CD14-positive monocyte (primary cell): ENCODE data around the gene ILK. TPM values are rescaled to one million over a fixed set of nuclear protein-coding genes. Genes with fewer than 3 reads are reported as not detected.

Source experiments
- DNase-seq, 3 donors: peaks; one replicate each; pipeline ENCODE4 v3.0.0-alpha.2; 2011 to 2022
- H2AFZ ChIP-seq: 2 replicates; pipeline ENCODE4 v1.6.0; 2012; ENCODE audit warnings: mild to moderate bottlenecking, low read depth, low read length, inconsistent platforms; ENCODE audit not compliant: insufficient read depth, poor library complexity, severe bottlenecking
- H3K27ac ChIP-seq, 2 donors: 1 replicate in 1 of 2; 2 replicates in 1 of 2; pipeline ENCODE4 v1.5.1; 2012 to 2013; ENCODE audit warnings: low read length in 2 of 2, control low read depth in 1 of 2, inconsistent platforms in 1 of 2, low read depth in 1 of 2, mild to moderate bottlenecking in 1 of 2
- H3K27me3 ChIP-seq, 2 donors: one replicate each; pipeline versions ENCODE4 v1.6.0 to v1.6.1; 2011 to 2013; ENCODE audit warnings: low read length in 2 of 2; ENCODE audit not compliant: control insufficient read depth in 2 of 2, insufficient read depth in 2 of 2
- H3K36me3 ChIP-seq, 2 donors: replicated peaks in 1 of 2; 1 replicate in 1 of 2; 2 replicates in 1 of 2; pipeline versions ENCODE4 v1.5.1 to v1.6.1; 2012 to 2013; ENCODE audit warnings: low read length in 2 of 2, control low read depth in 1 of 2, inconsistent platforms in 1 of 2, mild to moderate bottlenecking in 1 of 2; ENCODE audit not compliant: insufficient read depth in 2 of 2, control insufficient read depth in 1 of 2
- H3K4me1 ChIP-seq, 2 donors: 1 replicate in 1 of 2; 2 replicates in 1 of 2; pipeline versions ENCODE4 v1.5.1 to v1.6.1; 2012 to 2013; ENCODE audit warnings: low read length in 2 of 2, control low read depth in 1 of 2, inconsistent platforms in 1 of 2, mild to moderate bottlenecking in 1 of 2, moderate library complexity in 1 of 2; ENCODE audit not compliant: insufficient read depth in 2 of 2, control insufficient read depth in 1 of 2
- H3K4me2 ChIP-seq: replicated peaks from 2 replicates; pipeline ENCODE3; 2012; ENCODE audit warnings: low read length, moderate library complexity, mild to moderate bottlenecking; ENCODE audit not compliant: poor library complexity, severe bottlenecking; ENCODE audit errors: extremely low read depth
- H3K4me3 ChIP-seq, 3 experiments: fragments of 200-600 bp in 1 of 3; sonication (generic) in 1 of 3; replicated peaks in 1 of 3; 1 replicate in 2 of 3; 2 replicates in 1 of 3; pipeline ENCODE4 v1.5.1; 2011 to 2013; ENCODE audit warnings: low read length in 3 of 3, mild to moderate bottlenecking in 3 of 3, control low read depth in 2 of 3, low read depth in 2 of 3, inconsistent platforms in 1 of 3, moderate library complexity in 1 of 3
- H3K79me2 ChIP-seq: 2 replicates; pipeline ENCODE4 v1.6.0; 2012; ENCODE audit warnings: mild to moderate bottlenecking, control low read depth, inconsistent platforms, low read length, moderate library complexity; ENCODE audit not compliant: insufficient read depth
- H3K9ac ChIP-seq: 2 replicates; pipeline ENCODE4 v1.6.0; 2017; ENCODE audit warnings: low read length, mild to moderate bottlenecking; ENCODE audit not compliant: insufficient read depth, poor library complexity, severe bottlenecking
- H3K9me3 ChIP-seq, 2 donors: replicated peaks in 1 of 2; 1 replicate in 1 of 2; 2 replicates in 1 of 2; pipeline versions ENCODE4 v1.5.1 to v1.6.1; 2012 to 2013; ENCODE audit warnings: low read length in 2 of 2, control low read depth in 1 of 2; ENCODE audit not compliant: control insufficient read depth in 1 of 2, insufficient read depth in 1 of 2
- H4K20me1 ChIP-seq: 2 replicates; pipeline ENCODE4 v1.6.0; 2012; ENCODE audit warnings: mild to moderate bottlenecking, low read length, control low read depth, moderate library complexity; ENCODE audit not compliant: insufficient read depth
- H3K27ac Mint-ChIP-seq, 7 donors: one replicate each; pipeline ENCODE4 v1.8.0; 2020; ENCODE audit warnings: mild to moderate bottlenecking in 7 of 7, mixed read lengths in 7 of 7, moderate library complexity in 6 of 7, inconsistent platforms in 2 of 7
- H3K27me3 Mint-ChIP-seq, 3 donors: one replicate each; pipeline ENCODE4 v1.8.0; 2021 to 2022; ENCODE audit warnings: low read depth in 3 of 3, mild to moderate bottlenecking in 3 of 3, mixed read lengths in 3 of 3, moderate library complexity in 3 of 3, inconsistent platforms in 1 of 3
- H3K36me3 Mint-ChIP-seq, 2 donors: one replicate each; pipeline ENCODE4 v1.8.0; 2020; ENCODE audit warnings: mixed read lengths in 2 of 2, inconsistent platforms in 1 of 2, mild to moderate bottlenecking in 1 of 2
- H3K4me1 Mint-ChIP-seq: one replicate; pipeline ENCODE4 v1.8.0; 2020; ENCODE audit warnings: mild to moderate bottlenecking, mixed read lengths
- H3K4me3 Mint-ChIP-seq, 2 donors: one replicate each; pipeline ENCODE4 v1.8.0; 2020; ENCODE audit warnings: mild to moderate bottlenecking in 2 of 2, mixed read lengths in 2 of 2, moderate library complexity in 1 of 2
- H3K9me3 Mint-ChIP-seq, 7 donors: one replicate each; pipeline ENCODE4 v1.8.0; 2020 to 2022; ENCODE audit warnings: mixed read lengths in 7 of 7, mild to moderate bottlenecking in 6 of 7, moderate library complexity in 6 of 7, inconsistent platforms in 2 of 7
- WGBS: methylation state at CpG from one replicate; pipeline ENCODE4 v1.1.5; 2013; ENCODE audit warnings: missing lambda C conversion rate; ENCODE audit not compliant: insufficient coverage; 5-methylcytosine and 5-hydroxymethylcytosine counted together
- intact Hi-C, 2 donors: fragments of 100-400 bp; cut with micrococcal nuclease; formaldehyde crosslinking; loops; one replicate each; pipeline versions ENCODE4 v1.15.0 to v1.15.1; 2023
- polyA plus RNA-seq, 3 donors: library from polyadenylated mRNA; depleted of rRNA in 1 of 3; unstranded in 2 of 3; stranded (reverse) in 1 of 3; fragments of 300-500 nt in 2 of 3; fragments of >200 nt in 1 of 3; fragmentation: Illumina TruSeq in 2 of 3; gene quantifications; 1 replicate in 2 of 3; 2 replicates in 1 of 3; pipeline ENCODE4 v1.2.3, GENCODE V29; 2012 to 2021
- TF ChIP-seq, protein P1 (sequence below): fragments of 200-600 bp; IDR thresholded peaks from one replicate; pipeline ENCODE4 v1.8.0; 2022; ENCODE audit warnings: antibody characterized with exemption, mild to moderate bottlenecking

ILK gene
- polyA plus RNA-seq, 3 donors, result 165 to 271 (median 250) TPM

DNA sequence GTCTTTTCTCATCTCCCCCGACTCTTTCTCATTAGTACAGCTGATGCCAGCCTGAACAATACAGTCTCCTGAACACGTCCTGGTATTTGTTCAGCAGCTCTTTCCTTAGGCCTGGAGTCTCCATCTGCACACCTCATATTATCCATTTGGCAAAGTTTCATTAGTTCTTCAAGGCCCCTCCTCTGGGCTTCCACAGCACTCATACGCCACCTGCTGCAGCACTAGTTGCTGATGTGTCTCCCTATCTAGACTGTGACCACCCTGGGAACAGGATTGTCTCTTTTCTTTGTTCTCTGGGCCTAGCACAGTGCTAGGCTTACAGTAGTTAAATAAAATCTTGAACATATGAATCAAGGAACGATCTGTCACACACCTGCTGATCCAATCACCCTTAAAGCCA lies 34.9 kb downstream of the ILK start:
- H3K27ac Mint-ChIP-seq, result no peak overlapping the region
- H4K20me1 ChIP-seq, result no peaks in the 10 kb centered on the region
- H3K4me2 ChIP-seq, result no peak overlapping the region
- intact Hi-C loops, result loop anchor here in 1 of 2 donors (5.0 kb wide), 1 partner anchor 36 kb away; the partner anchor contains the start of genes ILK and RRP8
- no peak overlapping the region for H3K4me3 Mint-ChIP-seq
- no peak overlapping the region for H2AFZ ChIP-seq
- DNase-seq, result no peak
- H3K9ac ChIP-seq, result no peak overlapping the region
- H3K4me1 ChIP-seq, result peaks cover 37 to 40% of the 10 kb centered on the region in 2 donors
- H3K36me3 Mint-ChIP-seq, result no peaks in the 10 kb centered on the region
- no peak overlapping the region for H3K27ac ChIP-seq
- no peaks in the 10 kb centered on the region for H3K27me3 Mint-ChIP-seq
- no peaks in the 10 kb centered on the region for H3K79me2 ChIP-seq
- no peak overlapping the region for H3K4me3 ChIP-seq
- no peaks in the 10 kb centered on the region for H3K4me1 Mint-ChIP-seq
- H3K27me3 ChIP-seq, result no peaks in the 10 kb centered on the region
- H3K9me3 ChIP-seq, result no peaks in the 10 kb centered on the region
- TF ChIP-seq, protein P1, sequence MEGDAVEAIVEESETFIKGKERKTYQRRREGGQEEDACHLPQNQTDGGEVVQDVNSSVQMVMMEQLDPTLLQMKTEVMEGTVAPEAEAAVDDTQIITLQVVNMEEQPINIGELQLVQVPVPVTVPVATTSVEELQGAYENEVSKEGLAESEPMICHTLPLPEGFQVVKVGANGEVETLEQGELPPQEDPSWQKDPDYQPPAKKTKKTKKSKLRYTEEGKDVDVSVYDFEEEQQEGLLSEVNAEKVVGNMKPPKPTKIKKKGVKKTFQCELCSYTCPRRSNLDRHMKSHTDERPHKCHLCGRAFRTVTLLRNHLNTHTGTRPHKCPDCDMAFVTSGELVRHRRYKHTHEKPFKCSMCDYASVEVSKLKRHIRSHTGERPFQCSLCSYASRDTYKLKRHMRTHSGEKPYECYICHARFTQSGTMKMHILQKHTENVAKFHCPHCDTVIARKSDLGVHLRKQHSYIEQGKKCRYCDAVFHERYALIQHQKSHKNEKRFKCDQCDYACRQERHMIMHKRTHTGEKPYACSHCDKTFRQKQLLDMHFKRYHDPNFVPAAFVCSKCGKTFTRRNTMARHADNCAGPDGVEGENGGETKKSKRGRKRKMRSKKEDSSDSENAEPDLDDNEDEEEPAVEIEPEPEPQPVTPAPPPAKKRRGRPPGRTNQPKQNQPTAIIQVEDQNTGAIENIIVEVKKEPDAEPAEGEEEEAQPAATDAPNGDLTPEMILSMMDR, result no peak
- 100% methylated on average over 2 of the region's 4 CpGs for WGBS
- no peaks in the 10 kb centered on the region for H3K36me3 ChIP-seq
- no peaks in the 10 kb centered on the region for H3K9me3 Mint-ChIP-seq

DNA sequence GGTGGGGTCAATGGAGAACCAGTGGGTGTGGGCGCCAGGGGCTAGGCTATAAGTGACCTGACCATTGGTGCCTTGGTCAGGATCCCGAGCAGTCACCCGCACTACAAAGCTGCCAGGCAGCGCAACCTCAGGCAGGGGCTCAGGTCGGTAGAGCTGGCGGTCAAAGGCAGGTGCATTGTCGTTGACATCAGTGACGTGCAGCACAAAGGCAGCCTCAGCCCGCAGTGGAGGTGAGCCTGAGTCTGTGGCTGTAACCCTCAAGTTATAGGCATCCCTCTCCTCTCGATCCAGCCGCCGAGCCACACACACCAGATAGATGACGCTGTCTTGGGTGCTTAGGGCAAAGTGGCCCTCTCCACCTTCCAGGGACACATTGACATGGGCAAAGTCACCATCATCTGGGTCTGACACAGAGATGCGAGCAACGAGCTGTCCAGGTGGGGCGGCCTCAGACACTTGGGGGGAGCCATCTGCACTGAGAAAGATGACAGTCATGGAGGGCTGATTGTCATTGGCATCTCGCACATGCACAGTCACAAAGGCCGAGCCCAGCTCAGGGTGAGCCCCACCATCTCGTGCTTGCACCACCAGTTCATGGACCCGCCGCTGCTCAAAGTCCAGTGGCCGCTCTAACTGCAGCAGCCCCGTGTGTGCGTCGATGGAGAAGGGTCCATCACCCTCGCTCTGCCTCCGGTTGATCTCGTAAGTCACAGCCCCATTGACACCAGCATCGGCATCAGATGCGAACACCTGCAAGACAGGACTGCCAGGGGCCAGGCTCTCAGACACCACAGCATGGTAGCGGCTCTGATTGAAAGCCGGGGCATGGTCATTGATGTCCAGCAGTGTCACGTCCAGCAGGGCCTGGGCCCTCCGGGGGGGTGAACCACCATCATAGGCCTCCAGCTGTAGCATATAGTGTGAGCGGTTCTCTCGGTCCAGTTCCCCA lies 36.7 kb downstream of the ILK start:
- WGBS, result 99% methylated on average over 30 of the region's 36 CpGs
- TF ChIP-seq, protein P1, result no peak
- Histone ChIP-seq H2AFZ (no peak overlapping the region), H3K9ac (no peak overlapping the region), H3K27ac (no peak overlapping the region), H3K4me3 (no peak overlapping the region), H3K36me3 (no peaks in the 10 kb centered on the region), H3K79me2 (no peaks in the 10 kb centered on the region), H3K4me1 (peaks cover 23 to 27% of the 10 kb centered on the region in 2 donors), H3K9me3 (no peaks in the 10 kb centered on the region), H4K20me1 (no peaks in the 10 kb centered on the region), H3K27me3 (no peaks in the 10 kb centered on the region), H3K4me2 (no peak overlapping the region)
- Mint-ChIP-seq H3K27ac (no peak overlapping the region), H3K36me3 (no peaks in the 10 kb centered on the region), H3K4me3 (no peak overlapping the region), H3K27me3 (no peaks in the 10 kb centered on the region), H3K9me3 (no peaks in the 10 kb centered on the region), H3K4me1 (no peaks in the 10 kb centered on the region)
- DNase-seq, result no peak
- intact Hi-C loops, result no loop called here
